ENCODE measurements around the gene PRRG1. TPM values are rescaled to one million over a fixed set of nuclear protein-coding genes. Genes with fewer than 3 reads are reported as not detected.
A peak's percentile ranks its signal among the peaks of the same experiment; 100 is the strongest.

The PRRG1 gene
- total and polyA plus RNA-seq, 2 of the 13 experiments (the other 11 are each of a cell fraction or from before 2014, with no cell fraction given): 5.0 to 11.0 TPM

GRCh38 chrX:37487271-37487670 is 138.1 kb downstream of the PRRG1 start (continued):
- no peak for TF ChIP-seq BCL3 (CRISPR knock-in tag; IDR thresholded peaks at IDR 0.05)
- TF ChIP-seq, protein P1, sequence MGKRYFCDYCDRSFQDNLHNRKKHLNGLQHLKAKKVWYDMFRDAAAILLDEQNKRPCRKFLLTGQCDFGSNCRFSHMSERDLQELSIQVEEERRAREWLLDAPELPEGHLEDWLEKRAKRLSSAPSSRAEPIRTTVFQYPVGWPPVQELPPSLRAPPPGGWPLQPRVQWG (CRISPR knock-in tag; IDR thresholded peaks at IDR 0.05; ENCODE audit: borderline replicate concordance, low read depth): no peak
- 0 out of 2 replicates have a peak, but pooled peaks have one; percentile 28 for TF ChIP-seq MIER2 (CRISPR knock-in tag; IDR thresholded peaks at IDR 0.05)
- TF ChIP-seq MTA3 (CRISPR knock-in tag; IDR thresholded peaks at IDR 0.05): no peak
- TF ChIP-seq ETV5 (CRISPR knock-in tag; IDR thresholded peaks at IDR 0.05; ENCODE audit: borderline replicate concordance): no peak
- no peak for TF ChIP-seq ZSCAN31 (CRISPR knock-in tag; IDR thresholded peaks at IDR 0.05; ENCODE audit: low read depth)
- no peak for TF ChIP-seq GTF2F1 (IDR thresholded peaks at IDR 0.05; ENCODE audit: low read length)
- no peak for TF ChIP-seq MTF1 (CRISPR knock-in tag; IDR thresholded peaks at IDR 0.05)
- no peak for TF ChIP-seq ZNF230 (CRISPR knock-in tag; IDR thresholded peaks at IDR 0.05)
- TF ChIP-seq ZMYM3 (CRISPR knock-in tag; IDR thresholded peaks at IDR 0.05): no peak
- no peak for TF ChIP-seq ZNF138 (CRISPR knock-in tag; IDR thresholded peaks at IDR 0.05; ENCODE audit: low read depth)
- no peak for TF ChIP-seq ZFP36 (IDR thresholded peaks at IDR 0.05; ENCODE audit: borderline replicate concordance, low read depth, low read length, partially characterized antibody)
- no peak for TF ChIP-seq ZNF790 (CRISPR knock-in tag; IDR thresholded peaks at IDR 0.05; ENCODE audit: borderline replicate concordance)
- no peak for TF ChIP-seq JUNB (CRISPR knock-in tag; IDR thresholded peaks at IDR 0.05; ENCODE audit: borderline replicate concordance)
- TF ChIP-seq ZC3H4 (CRISPR knock-in tag; IDR thresholded peaks at IDR 0.05; ENCODE audit: borderline replicate concordance): no peak
- no peak for TF ChIP-seq MTA1 (CRISPR knock-in tag; IDR thresholded peaks at IDR 0.05; ENCODE audit: borderline replicate concordance)
- TF ChIP-seq FOXA1 (IDR thresholded peaks at IDR 0.05): no peak
- TF ChIP-seq FOXA1 (CRISPR knock-in tag; IDR thresholded peaks at IDR 0.05): peak; percentile 52; the same call in 1 of the 2 replicates
- no peak for TF ChIP-seq ZNF703 (CRISPR knock-in tag; IDR thresholded peaks at IDR 0.05; ENCODE audit: borderline replicate concordance)
- peak in 1 of 2 experiments; percentile 74; a peak in 3 of 4 replicates for TF ChIP-seq REST (IDR thresholded peaks at IDR 0.05; ENCODE audit: borderline replicate concordance in 1 of 2, low read depth in 1 of 2, low read length in 2 of 2)
- TF ChIP-seq PCBP1 (IDR thresholded peaks at IDR 0.05; ENCODE audit: borderline replicate concordance, low read depth, low read length): no peak
- TF ChIP-seq, protein P2, sequence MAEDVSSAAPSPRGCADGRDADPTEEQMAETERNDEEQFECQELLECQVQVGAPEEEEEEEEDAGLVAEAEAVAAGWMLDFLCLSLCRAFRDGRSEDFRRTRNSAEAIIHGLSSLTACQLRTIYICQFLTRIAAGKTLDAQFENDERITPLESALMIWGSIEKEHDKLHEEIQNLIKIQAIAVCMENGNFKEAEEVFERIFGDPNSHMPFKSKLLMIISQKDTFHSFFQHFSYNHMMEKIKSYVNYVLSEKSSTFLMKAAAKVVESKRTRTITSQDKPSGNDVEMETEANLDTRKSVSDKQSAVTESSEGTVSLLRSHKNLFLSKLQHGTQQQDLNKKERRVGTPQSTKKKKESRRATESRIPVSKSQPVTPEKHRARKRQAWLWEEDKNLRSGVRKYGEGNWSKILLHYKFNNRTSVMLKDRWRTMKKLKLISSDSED (CRISPR knock-in tag; IDR thresholded peaks at IDR 0.05): no peak
- TF ChIP-seq HMG20A (CRISPR knock-in tag; IDR thresholded peaks at IDR 0.05; ENCODE audit: borderline replicate concordance): no peak
- TF ChIP-seq, protein P3, sequence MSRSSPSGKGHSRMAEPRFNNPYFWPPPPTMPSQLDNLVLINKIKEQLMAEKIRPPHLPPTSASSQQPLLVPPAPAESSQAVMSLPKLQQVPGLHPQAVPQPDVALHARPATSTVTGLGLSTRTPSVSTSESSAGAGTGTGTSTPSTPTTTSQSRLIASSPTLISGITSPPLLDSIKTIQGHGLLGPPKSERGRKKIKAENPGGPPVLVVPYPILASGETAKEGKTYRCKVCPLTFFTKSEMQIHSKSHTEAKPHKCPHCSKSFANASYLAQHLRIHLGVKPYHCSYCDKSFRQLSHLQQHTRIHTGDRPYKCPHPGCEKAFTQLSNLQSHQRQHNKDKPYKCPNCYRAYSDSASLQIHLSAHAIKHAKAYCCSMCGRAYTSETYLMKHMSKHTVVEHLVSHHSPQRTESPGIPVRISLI (CRISPR knock-in tag; IDR thresholded peaks at IDR 0.05; ENCODE audit: borderline replicate concordance): no peak
- no peak for TF ChIP-seq SKI (IDR thresholded peaks at IDR 0.05; ENCODE audit: partially characterized antibody)

Measured in HepG2 (cell line).